Measurements from ENCODE around the gene MSLN. TPM values are rescaled to one million over a fixed set of nuclear protein-coding genes. Genes with fewer than 3 reads are reported as not detected.
"Not testable (repeated sequence)": the region's sequence is repeated elsewhere in the genome, so short reads cannot be mapped to it uniquely, and the experiment has no call there.

The MSLN gene
- not detected for total RNA-seq

DNA sequence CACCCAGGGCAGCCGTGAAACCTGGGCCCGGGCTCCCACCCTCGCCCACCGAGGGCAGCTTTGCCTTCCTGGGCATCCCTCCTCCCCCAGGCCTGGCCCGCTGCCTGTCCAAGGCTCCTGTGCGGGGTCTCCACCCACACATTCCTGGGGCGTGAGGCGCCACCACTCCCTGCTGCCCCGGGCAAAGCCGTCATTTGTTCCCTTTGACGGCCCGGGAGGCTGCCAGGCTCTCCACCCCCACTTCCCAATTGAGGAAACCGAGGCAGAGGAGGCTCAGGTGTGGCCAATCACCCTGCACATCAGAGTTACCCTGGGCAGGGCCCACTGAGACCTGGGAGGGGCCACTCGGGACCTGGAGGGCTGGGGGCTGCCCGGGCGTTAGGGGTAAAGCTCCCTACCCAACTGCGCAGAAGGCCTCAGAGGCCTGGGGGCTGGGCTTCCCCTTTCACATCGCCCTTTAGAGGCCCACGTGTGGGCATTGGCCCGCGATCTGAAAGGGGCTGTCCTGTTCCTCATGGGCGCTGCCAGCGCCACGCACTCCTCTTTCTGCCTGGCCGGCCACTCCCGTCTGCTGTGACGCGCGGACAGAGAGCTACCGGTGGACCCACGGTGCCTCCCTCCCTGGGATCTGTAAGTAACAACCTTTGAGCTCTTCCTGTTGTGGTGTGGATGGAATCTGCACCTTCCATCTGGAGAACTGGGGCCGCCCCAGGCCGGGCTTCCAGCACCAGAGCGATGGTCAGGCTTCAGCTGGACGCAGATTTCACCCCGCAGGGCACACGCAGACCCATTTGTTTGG lies at the start of gene MSLN:
MSLN (plus strand) TSS at position 190 of the 799 bp plus-strand sequence. CDS start 1,947 bp downstream, outside the sequence.
- no peaks in the 10 kb centered on the region for H3K36me3 Mint-ChIP-seq (ENCODE audit: low read depth)
- H3K27ac Mint-ChIP-seq, result no peak within 1 kb of the TSS
- H3K9me3 Mint-ChIP-seq, result no peaks in the 10 kb centered on the region
- no peak within 1 kb of the TSS for H3K4me3 Mint-ChIP-seq
- peaks cover 5% of the 10 kb centered on the region for H3K27me3 Mint-ChIP-seq
- H3K4me1 Mint-ChIP-seq, result no peaks in the 10 kb centered on the region
- no peak for ATAC-seq (replicated peaks)

GRCh38 chr16:711084-711483 lies 49.5 kb upstream of the MSLN start:
- ATAC-seq (replicated peaks), result no peak
- Mint-ChIP-seq H3K4me3 (no peak overlapping the region), H3K9me3 (no peaks in the 10 kb centered on the region), H3K4me1 (no peaks in the 10 kb centered on the region), H3K27me3 (peaks cover 12% of the 10 kb centered on the region), H3K27ac (no peak overlapping the region), H3K36me3 (ENCODE audit: low read depth) (no peaks in the 10 kb centered on the region)

DNA sequence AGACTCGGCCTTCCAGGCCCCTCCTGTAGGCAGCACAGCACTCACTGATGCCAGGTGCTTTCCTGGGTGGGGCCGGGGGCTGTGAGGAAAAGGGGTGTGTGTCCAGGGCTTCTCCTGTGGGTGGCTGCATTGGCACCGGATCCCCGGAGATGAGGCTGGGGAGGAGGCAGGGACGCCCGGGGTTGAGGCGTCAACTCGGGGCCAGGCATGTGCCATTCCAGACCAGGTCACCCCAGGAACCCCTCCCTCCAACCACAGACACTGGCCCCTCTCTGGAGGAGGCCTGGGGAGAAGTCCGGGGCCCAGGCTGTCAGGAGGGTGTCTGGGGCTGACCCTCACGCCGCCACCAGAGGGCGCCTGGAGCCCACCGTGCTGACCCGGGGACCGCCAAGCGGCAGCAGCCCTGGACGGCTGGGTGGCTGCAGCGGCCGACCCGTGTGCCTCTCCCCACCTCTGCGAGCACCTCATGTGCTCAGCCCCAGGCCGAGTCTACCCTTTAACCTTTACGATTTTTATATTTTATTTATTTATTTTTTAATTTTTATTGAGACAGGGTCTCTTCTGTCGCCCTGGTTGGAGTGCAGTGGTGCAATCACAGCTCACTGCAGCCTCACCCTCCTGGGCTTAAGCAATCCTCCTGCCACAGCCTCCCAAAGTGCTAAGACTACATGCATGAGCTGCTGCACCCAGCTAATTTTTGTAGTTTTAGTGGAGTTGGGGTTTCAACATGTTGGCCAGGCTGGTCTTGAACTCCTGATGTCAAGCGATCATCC lies 48.8 kb upstream of the MSLN start:
- H3K4me1 Mint-ChIP-seq, result no peaks in the 10 kb centered on the region
- H3K27me3 Mint-ChIP-seq, result peaks cover 8% of the 10 kb centered on the region
- no peaks in the 10 kb centered on the region for H3K9me3 Mint-ChIP-seq
- ATAC-seq (replicated peaks), result peak; percentile 70
- no peak overlapping the region for H3K27ac Mint-ChIP-seq
- no peak overlapping the region for H3K4me3 Mint-ChIP-seq
- no peaks in the 10 kb centered on the region for H3K36me3 Mint-ChIP-seq (ENCODE audit: low read depth)

- not testable (repeated sequence) for H3K27ac Mint-ChIP-seq; H3K36me3 Mint-ChIP-seq (ENCODE audit: low read depth); H3K4me3 Mint-ChIP-seq; H3K4me1 Mint-ChIP-seq; H3K27me3 Mint-ChIP-seq; ATAC-seq (replicated peaks); H3K9me3 Mint-ChIP-seq
These were observed 47.7 kb upstream of the MSLN start for GRCh38 chr16:712740-713250.

- H3K27me3 Mint-ChIP-seq, result no peaks in the 10 kb centered on the region
- H3K4me1 Mint-ChIP-seq, result no peaks in the 10 kb centered on the region
- H3K27ac Mint-ChIP-seq, result no peak overlapping the region
- ATAC-seq (replicated peaks), result no peak
- no peaks in the 10 kb centered on the region for H3K9me3 Mint-ChIP-seq
- H3K36me3 Mint-ChIP-seq (ENCODE audit: low read depth), result no peaks in the 10 kb centered on the region
- H3K4me3 Mint-ChIP-seq, result no peak overlapping the region
These were observed 46.5 kb upstream of the MSLN start for GRCh38 chr16:714079-714478.

DNA sequence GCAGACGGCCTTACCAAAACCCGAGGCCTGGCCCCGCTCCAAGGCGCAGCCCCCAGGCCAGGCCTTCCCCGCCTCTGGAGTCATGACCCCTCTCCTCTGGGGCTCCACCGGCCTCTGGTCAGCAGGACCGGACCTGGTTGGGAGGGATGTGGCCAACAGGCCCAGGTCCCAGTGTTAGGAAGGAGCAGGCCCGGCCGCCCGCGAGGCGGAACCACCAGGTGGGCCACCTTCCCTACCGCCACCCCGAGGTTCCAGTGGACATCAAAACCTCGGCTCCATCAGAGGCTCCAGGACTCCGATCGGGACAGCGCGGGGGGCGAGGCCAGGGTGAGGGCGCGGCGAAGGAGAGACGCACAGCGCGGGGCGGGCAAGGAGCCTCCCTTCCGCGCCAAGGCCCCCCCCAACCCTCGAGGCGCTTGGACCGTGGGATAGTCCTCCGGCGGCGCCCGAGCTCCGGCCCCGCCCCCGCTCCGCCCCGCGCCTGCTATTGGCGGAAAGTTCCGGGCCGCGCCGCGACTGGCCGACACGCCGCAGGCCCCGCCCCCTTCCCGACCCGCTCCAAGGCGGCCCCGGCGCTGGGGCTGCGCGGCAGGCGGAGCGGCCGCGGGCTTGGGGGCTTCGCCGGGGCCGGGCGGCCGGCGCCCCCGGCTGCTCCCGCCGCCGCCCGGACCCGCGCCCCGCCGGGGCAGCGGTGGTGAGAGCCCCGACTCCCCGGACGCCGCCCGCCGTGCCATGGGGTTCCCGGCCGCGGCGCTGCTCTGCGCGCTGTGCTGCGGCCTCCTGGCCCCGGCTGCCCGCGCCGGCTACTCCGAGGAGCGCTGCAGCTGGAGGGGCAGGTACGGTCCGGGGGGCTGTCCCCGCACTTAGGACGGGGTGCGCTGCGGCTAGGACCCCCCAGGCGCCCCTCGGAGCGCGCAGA lies 45.7 kb upstream of the MSLN start, which contains the start of gene METRN:
METRN (plus strand) TSS at position 561 of the 919 bp plus-strand sequence; CDS start at position 733, 172 bp downstream.
- Mint-ChIP-seq H3K27ac (no peak within 1 kb of the TSS), H3K27me3 (no peaks in the 10 kb centered on the region), H3K4me3 (peak within 1 kb of the TSS; percentile 44), H3K36me3 (ENCODE audit: low read depth) (no peaks in the 10 kb centered on the region), H3K9me3 (no peaks in the 10 kb centered on the region), H3K4me1 (no peaks in the 10 kb centered on the region)
- ATAC-seq (replicated peaks), result peak; percentile 93

- ATAC-seq (replicated peaks), result peak; percentile 6
- H3K27ac Mint-ChIP-seq, result no peak overlapping the region
- peak overlapping the region; percentile 44 for H3K4me3 Mint-ChIP-seq
- H3K4me1 Mint-ChIP-seq, result no peaks in the 10 kb centered on the region
- no peaks in the 10 kb centered on the region for H3K36me3 Mint-ChIP-seq (ENCODE audit: low read depth)
- H3K27me3 Mint-ChIP-seq, result no peaks in the 10 kb centered on the region
- H3K9me3 Mint-ChIP-seq, result no peaks in the 10 kb centered on the region
These were observed 44.9 kb upstream of the MSLN start for GRCh38 chr16:715477-716199.

DNA sequence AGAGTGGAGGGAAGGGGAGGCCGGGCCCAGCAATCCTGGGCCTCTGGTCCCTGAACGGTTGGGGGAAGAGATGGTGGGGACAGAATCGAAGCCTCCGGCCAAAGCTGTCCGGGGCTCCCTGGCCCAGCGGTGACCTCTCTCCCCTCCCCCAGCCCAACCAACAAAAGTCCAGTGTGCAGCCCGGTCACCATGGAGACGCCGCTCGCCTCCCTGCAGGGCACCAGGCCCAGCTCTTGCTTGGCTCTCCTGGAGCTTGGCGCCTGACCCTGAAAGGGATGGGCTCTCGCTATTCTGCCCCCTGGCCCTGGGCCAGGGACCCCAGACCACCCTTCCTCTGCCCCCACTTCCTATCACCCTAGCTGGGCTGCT lies 44.4 kb upstream of the MSLN start:
- Mint-ChIP-seq H3K4me3 (peak overlapping the region; percentile 44), H3K27ac (no peak overlapping the region), H3K27me3 (no peaks in the 10 kb centered on the region), H3K9me3 (no peaks in the 10 kb centered on the region), H3K4me1 (no peaks in the 10 kb centered on the region), H3K36me3 (ENCODE audit: low read depth) (no peaks in the 10 kb centered on the region)
- ATAC-seq (replicated peaks), result no peak

GRCh38 chr16:716768-717325 lies 43.7 kb upstream of the MSLN start:
- H3K9me3 Mint-ChIP-seq, result no peaks in the 10 kb centered on the region
- no peaks in the 10 kb centered on the region for H3K36me3 Mint-ChIP-seq (ENCODE audit: low read depth)
- no peak for ATAC-seq (replicated peaks)
- no peak overlapping the region for H3K27ac Mint-ChIP-seq
- H3K4me1 Mint-ChIP-seq, result no peaks in the 10 kb centered on the region
- H3K27me3 Mint-ChIP-seq, result no peaks in the 10 kb centered on the region
- peak overlapping the region; percentile 44 for H3K4me3 Mint-ChIP-seq

DNA sequence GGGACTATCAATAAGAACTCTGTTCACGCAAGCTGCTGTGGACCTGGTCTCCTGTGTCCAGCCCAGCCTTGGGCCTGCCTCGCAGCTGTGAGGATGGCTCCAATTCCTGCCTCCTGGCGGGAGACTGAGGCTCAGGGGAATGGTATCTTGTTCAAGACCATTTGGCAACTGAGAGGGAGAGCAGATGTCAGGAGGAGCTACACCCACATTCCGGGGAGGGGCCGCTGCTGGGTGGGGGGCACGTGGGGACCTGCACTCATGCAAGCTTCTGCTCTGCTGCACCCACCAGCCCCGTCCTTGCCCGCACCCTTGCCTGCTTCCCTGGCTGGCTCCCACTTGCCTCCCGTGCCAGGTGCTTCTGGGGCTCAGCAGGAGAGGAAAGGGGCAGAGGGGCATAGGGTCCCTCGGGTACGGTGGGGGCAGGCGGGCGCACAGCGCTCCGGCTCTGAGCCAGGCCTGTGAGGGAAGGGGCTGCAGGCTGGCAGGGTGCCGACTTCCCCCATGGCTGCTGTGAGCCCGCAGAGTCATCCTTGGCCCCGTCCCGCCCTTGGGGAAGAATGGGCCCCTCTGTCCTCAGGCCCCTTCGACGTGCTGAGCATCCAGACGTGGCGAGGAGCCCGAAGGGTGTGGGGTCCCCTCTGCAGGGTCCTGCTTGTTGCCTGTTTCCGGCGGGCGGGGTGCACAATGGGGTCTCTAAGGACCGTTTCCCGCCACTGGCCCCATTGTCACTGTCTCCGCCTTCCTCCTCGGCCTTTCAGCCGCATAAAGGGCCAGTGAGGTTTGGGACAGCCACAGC lies 42.9 kb upstream of the MSLN start:
- no peaks in the 10 kb centered on the region for H3K9me3 Mint-ChIP-seq
- no peak overlapping the region for H3K27ac Mint-ChIP-seq
- ATAC-seq (replicated peaks), result no peak
- H3K27me3 Mint-ChIP-seq, result no peaks in the 10 kb centered on the region
- H3K4me1 Mint-ChIP-seq, result no peaks in the 10 kb centered on the region
- no peaks in the 10 kb centered on the region for H3K36me3 Mint-ChIP-seq (ENCODE audit: low read depth)
- H3K4me3 Mint-ChIP-seq, result no peak overlapping the region

- Mint-ChIP-seq H3K27ac (no peak overlapping the region), H3K4me1 (no peaks in the 10 kb centered on the region), H3K9me3 (no peaks in the 10 kb centered on the region), H3K4me3 (no peak overlapping the region), H3K27me3 (no peaks in the 10 kb centered on the region), H3K36me3 (ENCODE audit: low read depth) (no peaks in the 10 kb centered on the region)
- no peak for ATAC-seq (replicated peaks)
These were observed 42.1 kb upstream of the MSLN start for GRCh38 chr16:718389-718788.

- no peaks in the 10 kb centered on the region for H3K4me1 Mint-ChIP-seq
- H3K27me3 Mint-ChIP-seq, result no peaks in the 10 kb centered on the region
- no peaks in the 10 kb centered on the region for H3K9me3 Mint-ChIP-seq
- ATAC-seq (replicated peaks), result no peak
- H3K36me3 Mint-ChIP-seq (ENCODE audit: low read depth), result no peaks in the 10 kb centered on the region
- H3K4me3 Mint-ChIP-seq, result peak overlapping the region; percentile 80
- no peak overlapping the region for H3K27ac Mint-ChIP-seq
These were observed 41.6 kb upstream of the MSLN start for GRCh38 chr16:718922-719321.
